GM19397 (cell line): ENCODE results near the gene ELMO2.
A peak's percentile ranks its signal among the peaks of the same experiment; 100 is the strongest.
"Not testable (repeated sequence)": the region's sequence is repeated elsewhere in the genome, so short reads cannot be mapped to it uniquely, and the experiment has no call there.

Experiments
- ATAC-seq: cut with Tn5 transposase; IDR thresholded peaks from one replicate; pipeline ENCODE4 v1.9.1; 2021; ENCODE audit warnings: mild to moderate bottlenecking, moderate library complexity; ENCODE audit not compliant: unreplicated experiment

Gene ELMO2

DNA sequence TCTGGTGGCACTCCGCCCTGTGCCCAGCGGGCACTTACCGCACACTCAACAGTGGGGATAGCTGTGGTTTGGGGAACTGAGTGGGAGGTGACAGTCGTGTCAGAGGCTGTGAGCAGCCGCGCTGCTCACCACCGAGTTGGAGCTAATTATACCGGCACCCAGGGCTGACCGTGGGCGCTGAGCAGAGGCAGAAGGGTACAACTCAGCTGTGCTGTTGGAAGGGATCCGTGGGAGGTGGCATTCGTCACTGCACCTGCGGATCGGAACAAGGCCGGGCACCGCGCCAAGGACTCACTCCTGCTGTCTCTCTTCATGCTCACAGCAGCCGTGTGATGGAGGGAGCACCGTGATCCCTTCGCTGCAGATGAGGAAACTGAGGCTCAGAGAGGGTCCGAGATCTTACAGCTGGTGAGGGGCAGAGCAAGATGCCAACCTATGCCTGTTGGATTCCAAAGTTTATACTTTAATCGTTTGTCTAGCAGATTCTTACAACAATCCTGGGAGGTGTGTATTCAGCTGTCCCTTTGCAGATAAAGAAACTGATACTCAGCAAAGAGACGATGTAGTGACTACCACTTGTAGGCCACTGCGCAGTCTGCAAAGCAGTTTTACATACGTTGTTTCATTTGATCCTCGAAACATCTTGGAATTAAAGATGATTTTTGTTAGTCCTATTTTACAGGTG is 713 bp upstream of the ELMO2 start:
- ATAC-seq: peak; percentile 34

DNA sequence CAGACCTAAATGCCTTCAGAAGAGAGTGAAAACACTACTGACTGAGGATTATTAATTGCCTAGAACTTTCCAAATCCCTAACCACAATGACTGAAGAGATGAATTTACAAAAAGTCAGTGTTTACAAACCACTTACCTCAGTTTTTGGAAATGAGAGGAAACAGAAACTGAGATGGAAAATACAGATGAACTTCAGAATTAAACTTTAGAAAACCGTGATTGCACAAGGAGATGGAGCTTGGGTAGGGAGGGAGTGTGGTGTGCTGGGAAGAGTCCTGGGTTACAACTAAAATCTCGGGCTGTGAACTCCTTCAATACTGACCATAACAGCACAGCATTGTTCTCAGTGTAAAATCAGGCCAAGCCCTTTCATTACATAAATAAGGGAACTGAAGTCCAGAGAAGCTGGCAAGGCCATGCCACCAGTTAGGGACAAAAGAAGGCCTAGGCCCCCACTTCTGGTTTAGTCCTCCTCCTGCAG is 4.0 kb downstream of the ELMO2 start:
- ATAC-seq: no peak

DNA sequence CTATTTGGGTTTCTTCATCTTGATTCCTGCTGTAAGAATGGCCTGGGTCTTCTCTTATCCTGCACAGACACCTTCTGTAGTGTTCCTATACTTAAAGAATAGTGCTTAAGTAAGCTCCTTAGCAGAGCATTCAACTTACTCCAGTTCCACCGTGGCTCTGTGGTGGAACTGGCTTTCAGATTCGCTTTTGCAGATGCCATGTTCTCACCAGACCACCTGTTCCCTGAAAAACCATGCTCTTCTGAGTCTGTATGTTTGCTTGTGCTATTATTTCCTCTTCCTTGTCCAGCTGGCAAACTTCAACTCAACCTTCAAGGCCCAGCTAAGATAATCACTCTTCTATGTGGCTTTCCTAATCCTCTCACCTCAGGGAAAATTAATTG is 4.9 kb downstream of the ELMO2 start:
- no peak for ATAC-seq

DNA sequence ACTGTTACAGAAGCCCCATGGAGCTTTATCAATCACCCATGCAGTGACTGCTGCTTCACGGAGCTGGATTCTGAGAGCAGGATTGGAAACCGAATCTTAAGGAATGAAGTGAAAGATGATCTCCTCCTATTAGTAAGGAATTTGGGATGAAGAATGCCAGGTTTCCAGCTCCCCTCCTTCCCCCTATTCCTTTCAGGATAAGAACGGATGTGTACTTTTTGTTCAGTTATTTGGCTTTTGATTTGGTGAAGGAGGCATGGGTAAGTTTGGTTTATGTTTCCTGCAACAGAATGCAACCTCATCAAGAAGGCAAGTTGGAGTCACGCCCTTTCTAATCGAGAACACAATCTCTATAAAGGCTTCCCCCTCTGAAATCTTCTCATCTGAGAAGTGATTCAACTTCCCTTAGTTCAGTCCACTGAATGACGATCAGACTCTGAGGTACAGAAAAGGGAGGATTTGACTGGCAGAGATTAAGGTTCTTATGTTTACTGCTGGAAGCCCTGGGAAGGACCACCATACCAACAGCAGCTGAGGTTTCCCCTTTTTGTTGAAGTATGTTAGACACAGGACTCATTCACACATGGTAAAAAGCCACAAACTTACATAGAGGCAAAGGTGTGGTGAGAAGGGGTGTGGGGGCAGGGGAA is 5.5 kb downstream of the ELMO2 start:
- ATAC-seq: no peak

DNA sequence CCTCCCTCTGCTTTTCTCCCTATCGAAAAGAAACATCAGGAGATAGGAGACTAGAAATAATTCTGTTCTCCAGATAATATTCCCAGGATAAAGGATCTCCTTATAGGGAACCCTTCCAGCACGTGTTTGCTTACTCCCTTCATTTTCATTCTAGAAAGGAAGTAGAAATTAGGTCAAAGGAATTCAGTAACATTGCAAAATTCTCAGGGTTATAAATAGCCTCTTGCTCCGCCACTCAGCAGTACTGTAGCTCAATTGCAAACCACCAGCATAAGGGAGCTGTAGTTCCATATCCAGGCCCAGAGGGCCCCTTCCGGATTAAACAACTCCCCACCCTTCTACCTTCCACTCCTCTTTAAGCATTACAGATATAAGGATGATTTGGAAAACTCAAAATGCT is 6.2 kb downstream of the ELMO2 start:
- no peak for ATAC-seq

DNA sequence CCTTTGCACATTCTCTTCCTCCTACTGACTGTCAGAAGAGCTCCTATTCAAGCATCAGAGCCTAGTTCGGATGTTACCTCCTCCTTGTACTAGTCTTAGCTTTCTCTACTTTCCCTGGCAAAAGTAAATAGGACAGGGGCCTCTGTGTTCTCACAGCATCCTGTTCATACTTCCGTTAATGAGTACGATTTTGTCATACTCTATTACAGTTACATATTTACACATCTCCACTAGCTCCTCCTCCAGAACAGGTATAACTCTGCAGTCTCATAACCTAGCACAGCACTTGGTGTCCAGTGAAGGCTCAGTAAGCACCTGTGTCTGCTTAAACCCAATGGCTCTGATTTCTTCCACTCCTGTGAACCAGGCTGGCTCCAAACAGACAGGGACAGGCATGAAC is 7.0 kb downstream of the ELMO2 start:
- no peak for ATAC-seq

DNA sequence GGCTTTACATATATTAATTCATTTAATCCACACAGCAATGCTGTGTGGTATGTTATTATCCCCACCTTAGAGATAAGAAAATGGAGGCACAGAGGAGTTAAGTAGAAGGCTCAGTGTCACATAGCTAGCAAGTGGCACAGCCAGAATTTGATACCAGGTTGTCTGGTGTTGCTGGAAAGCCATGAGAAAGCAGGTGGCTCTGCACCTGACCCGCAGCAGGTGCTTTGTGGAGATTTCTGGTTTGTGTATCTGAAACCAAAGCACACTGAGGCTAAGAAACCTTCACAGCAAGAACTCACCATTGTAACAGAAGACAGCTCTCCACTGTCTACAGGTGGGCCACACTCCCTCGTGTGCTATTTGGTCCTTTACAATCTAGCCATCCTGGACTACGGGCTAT is 7.5 kb downstream of the ELMO2 start:
- no peak for ATAC-seq

DNA sequence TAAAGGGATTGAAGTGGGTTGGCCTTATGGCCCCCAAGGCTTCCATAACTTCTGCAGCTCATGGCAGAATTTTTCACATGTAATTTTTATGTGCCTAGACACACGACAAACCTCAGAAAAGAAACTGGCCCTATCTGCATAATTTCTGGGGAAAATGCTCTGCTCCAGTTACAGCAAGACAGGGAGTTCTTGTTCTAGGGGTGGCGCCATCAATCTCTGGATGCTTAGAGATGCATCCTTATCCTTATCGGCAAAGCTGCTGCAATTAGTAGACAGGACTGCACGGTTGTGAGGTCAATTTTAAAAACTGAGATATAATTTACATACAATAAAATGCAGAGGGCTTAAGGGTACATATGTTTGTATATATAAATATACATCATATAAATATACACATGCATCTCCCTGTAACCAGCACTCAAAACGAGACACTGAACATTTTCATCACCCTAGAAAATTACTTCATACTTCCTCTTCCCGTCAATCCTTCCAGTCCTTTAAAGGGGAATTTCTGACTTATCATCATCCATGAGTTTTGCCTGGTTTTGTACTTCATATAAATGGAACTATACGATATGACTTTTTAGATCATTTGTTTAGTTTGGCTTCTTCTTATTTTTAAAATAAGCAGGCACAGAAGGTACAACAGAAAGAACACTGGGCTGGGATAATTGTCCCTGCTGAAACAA is 10.2 kb downstream of the ELMO2 start:
- no peak for ATAC-seq

DNA sequence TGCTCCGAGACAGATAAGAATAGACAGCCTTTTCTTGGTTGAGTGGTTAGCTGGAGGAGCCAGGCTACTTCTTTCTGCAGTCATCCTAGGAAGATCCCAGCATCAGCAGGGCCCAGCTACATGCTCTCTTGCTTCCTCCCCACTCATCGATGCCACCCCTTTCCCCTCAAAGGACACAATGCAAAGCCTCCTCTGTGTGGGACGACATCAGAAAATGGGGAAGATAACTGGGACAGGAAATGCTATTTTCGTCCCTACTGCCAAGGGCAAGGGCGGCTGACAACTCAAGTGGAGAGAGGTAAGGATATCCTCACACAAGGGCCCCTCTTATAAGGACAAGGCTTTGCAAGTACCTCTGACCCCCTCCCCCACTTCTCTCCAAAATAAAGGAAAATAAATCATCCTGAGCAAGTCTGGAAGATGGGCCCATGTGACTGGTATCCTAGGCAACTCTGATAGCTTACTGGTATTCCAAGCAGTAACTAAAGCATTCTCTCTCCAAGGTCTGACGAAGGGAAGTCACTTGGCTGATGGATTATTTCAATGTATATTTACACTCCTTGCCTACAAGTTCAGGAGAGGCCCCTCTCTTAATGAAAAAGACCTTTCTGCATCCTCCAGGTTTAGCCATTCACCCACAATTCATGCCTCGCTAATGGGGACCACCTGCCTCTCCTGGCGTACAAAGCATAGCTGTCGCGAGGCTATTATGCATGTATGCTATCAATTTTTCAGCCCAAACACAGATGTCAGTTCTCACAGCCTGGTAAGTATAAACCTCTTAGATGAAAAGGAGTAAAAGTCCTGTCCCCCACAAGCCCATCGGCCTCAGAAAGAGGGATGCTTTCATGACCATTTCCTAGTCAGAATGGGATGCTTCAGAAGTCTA is 11.3 kb downstream of the ELMO2 start:
- no peak for ATAC-seq

DNA sequence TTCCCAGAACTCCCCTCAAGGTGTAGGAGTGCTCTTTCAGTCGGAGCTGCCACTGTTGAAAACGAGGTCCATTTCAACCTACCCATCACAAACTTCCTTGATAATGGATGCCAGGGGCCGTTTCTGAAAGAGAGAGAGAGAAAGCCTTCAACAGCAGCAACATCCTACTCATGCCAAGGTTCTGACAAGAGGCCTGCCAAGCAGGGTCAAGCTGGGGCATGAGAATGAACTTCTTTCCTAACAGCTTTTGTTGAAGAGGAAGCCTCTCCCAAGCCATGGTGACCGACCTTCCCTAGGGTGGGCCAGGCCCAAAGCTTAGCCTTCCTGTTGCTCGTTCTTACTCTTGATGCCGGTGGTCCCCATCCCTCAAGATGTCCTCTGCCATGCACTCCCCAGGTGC is 12.4 kb downstream of the ELMO2 start:
- no peak for ATAC-seq

DNA sequence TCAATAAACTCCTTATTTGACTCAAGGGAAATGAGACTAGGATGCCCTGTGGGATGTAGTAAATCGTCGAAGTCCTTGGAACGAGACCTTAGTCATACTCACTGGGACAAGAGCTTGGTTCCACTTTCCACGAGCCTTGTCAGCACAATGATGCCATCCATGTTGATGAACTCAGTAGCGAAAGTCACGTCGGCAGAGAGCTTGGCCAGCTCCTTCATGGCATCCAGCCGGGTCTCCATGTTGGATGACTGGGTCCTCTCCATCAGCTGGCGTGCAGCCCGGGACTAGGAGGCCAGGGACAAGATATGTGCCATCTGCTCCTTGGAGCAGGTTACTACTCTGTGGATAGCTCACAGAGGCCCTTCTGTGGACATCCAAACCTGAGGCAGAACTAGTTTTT is 17.5 kb downstream of the ELMO2 start:
- no peak for ATAC-seq

DNA sequence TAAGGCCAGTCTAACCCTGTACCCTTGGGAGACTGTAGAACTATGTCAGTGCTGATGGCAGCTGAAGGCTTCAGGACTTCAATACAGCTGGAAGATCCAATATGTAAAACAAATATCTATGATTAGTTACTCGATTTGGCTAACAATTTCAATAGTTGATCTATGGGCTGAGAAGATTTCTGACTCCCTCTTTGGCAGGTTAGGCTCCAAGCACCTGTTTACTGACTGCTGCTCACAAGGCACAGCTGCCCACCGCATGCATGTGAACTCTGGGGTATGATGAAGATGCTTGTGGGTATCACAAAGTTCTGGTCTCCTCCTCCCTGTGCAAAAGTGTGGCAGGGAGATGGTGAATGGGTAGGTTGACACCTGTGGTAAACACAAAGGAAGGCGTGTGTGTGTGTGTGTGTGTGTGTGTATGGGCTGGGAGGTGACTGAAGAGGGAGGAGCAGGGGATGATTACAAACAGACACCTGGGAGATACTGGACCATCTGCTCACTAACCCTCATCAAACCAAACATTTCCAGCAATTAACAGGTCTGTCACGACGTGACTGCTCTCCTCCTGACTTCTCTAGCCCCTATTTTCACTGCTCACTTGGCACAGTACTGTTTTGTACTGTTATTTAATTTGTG is 18.1 kb downstream of the ELMO2 start:
- no peak for ATAC-seq

DNA sequence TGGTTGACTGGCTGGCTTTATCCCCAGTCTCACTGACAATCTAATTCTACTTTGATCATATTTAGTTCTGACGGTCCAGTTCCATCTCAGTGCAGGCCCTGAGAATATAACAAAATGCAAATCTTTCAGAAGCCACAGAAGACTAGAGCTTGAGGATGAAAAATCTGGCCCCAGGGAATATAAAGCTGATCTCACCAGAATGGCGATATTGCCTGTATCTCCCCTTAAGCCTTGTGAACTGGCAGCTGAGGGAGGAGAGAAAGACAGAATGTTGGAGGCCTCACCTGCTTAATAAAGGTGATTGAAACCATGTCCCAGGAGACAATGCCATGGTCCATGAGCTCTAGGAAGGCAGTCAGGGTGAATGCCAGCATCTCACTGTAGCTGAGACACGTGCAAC is 19.4 kb downstream of the ELMO2 start:
- not testable (repeated sequence) for ATAC-seq

DNA sequence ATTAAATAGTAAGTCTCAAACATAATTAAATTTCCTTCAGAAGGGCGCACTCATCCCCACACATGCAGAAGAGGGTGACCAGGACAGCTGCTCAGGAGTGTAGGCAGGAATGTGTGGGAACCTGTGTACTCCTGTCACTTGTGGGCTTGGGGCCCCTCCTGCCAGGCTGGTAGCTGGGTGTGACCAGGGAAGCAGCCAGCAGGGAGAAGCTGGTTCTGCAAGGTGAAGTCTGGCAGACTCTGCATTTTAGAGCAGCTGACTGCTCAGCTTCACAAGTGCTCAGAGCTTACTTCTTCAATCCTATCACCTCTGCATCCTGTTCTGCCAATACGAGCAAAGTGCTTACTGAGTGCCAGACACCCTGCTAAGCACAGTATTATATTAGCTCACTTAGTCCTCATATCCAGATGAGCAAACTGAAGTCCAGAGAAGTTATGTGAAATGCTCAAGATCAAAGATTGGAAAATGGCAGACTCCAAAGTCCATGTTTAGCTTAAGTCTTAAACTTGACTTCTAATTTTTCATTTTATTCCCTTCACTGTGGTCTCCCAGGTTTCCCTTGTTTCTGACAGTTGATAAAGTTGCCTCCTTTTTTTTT is 27.9 kb downstream of the ELMO2 start:
- ATAC-seq: no peak

DNA sequence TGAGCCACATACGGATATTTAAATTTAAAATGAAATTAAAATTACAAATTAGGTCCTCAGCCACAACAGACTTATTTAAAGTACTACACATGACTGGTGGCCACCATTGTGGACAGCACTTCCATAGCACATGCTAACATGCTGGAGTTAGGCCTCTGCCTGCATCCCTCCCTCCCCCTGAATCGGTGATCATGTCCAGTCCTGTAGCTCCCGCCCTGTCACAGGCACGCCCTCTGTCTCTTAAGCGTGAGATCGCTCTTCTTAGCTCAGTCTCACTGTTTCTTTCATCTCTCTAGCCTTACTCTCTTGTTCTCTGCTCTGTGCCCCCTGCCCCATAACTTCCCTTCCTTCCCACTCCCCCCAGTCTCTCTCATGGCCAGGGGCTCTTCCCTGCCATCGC is 28.9 kb downstream of the ELMO2 start:
- no peak for ATAC-seq

DNA sequence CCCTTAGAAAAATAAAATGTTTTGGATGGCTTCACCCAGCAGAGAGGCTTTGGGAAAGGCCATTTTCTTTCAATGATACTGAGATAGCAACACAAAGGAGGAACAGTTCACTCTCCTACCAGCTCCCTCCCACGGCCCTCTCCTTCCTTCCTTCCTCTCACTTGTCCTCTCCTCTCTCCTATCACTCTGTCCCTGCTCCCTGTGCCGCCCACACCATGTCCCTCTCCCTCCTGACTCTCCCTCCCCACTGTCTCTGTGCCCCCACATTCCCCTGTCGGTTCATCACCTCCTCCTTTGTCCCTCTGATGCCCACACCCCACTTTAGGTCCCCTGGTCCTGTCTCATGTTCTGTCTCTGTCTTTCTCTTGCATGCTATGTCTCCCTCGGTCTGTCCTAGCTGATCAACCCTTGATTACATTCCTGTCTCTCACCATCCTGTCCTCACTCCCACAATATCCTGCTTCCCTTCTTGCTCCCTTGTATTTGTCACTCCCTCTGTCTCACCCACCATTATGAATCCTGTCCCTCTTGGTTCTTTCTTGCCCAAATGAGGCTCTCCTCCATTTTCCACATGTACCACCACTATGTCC is 30.1 kb downstream of the ELMO2 start:
- ATAC-seq: no peak

DNA sequence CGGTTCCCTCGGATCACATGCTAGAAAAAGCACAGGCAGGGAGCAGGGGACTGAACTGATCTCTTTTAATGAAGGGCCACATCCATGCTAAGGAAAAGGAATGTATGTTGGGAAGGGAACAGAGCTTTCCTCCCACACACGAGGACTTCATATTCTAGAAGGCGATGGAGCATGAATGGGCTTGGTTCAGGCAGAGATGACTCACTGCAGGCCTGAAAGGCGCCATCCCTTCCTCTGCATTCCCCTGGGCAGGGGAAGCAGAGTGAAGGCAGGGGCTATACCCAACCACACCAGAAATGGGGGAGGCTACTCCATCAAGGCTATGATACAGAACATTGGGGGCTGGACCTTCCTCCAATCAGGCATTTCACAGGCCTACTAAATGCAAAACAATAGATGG is 30.6 kb downstream of the ELMO2 start:
- no peak for ATAC-seq

DNA sequence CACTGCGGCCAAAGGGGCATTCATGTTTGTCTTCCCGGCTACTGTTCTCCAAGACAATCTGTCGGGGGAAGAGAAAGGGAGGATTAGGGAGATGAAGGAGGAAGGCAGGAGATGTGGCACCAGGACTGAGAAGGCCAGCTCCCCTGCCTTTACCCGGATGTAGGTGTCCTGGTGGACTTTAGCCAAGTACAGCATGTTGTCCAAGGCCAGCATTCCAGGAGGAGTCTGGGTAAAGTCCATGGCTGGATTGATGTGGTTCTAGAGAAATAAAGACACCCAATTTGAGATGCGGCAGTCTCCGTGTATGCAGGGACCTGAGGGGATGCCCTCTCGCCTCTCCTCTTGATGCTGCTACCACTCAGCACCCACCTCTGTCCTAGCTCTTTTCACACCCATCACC is 32.0 kb downstream of the ELMO2 start:
- no peak for ATAC-seq

DNA sequence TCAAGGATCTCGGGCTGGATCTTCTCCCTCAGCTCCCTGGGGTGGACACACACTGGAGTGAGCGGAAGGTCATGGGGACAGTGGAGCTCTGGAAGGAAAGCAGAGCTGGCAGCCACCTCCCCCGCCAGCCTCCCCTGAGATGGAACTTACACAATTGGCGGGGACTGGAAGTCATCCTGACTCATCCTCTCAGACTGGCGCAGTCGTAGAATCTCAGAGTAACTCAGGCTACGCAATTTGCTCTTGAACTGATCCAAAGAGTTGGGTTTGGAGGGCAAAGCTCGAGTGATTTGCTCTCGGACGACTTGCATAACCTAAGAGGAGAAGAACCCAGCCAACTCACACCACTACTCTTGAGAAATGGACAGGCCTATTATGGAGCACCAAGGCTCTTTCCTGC is 34.8 kb downstream of the ELMO2 start:
- no peak for ATAC-seq

DNA sequence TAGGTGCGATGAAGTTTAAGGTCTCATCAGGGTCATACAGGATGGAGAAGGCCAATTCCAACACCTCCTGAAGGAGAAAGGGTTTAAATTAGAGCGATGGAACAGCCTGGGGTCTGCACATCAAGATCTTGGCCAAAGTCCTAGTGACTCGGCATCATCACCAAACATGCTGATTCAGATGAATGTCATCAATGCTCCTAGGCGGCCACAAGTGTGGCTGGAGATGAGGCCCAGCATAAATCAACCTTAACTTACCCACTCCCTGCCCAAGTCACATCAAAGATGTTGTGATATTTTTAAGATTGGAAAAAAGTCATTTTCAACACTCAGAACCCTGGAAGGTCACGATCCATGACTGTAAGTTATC is 37.5 kb downstream of the ELMO2 start:
- ATAC-seq: no peak
